Fibroblast of upper back skin (primary cell): Measurements from ENCODE around the gene MDFIC.
A peak's percentile ranks its signal among the peaks of the same experiment; 100 is the strongest.

Experiments used
- DNase-seq: peaks from one replicate; pipeline ENCODE4 v3.0.0-alpha.2; 2013

The MDFIC gene

DNA sequence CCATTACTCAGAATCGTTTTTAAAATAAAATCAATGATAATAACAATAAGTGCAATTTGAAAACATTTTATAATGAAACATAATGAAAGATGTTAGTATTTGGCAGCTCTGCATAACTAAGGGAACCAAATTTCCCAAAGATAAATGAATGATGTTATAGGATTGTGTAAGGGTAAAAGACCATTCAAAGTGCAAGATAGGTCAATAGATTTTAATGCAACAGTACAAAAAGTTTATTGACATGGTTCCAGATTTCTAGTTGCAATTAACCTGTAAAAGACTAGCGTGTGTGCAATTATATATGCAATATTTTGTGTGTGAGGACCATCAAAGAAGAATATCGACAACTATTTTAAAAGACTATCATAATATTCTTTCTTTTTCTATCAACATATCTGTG lies 122.3 kb downstream of the MDFIC start:
- DNase-seq: no peak

DNA sequence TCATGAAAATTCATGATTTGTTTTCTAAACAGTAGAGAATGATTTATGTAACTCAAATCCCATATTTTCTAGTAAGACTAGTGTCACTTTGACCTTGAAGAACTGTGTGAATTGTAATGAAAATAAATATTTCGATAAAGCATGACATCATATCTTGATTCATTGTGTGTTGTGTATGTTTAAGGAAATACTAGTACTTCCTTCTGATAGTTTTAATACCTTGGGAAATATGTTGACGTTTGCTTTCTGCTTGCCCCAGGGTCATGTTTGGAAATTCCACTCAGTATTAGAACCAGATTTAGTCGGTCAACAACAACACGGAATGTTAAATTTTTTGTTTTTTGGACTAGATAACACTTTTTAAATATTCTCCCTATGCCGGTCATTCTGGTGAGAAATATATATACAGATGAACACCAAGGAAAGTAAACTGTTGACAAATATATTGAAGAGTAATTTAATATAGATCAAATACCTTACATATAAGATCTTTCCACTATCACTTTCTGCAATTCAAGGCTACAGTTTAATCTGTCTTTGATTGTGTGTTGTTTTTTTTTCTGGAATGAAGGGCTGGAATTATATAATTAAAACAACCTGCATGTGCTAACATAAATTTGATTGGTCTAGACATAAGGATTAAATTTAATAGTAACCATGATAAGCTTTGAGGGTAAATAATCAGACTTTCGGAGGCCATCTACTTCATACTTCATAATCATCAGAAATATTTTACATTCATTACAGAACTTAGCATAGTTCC lies 126.2 kb downstream of the MDFIC start:
- DNase-seq: no peak

DNA sequence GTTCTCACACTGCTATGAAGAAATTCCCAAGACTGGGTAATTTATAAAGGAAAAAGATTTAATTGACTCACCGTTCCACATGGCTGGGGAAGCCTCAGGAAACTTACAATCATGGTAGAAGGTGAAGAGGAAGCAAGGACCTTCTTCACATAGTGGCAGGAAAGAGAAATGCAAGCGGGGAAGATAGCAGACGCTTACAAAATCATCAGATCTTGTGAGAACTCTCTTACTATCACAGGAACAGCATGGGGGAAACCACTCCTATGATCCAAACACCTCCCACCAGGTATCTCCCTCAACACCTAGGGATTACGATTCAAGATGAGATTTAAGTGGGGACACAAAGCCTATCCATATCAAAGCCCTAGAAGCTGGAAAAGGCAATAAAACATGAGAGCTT lies 130.8 kb downstream of the MDFIC start:
- DNase-seq: no peak

DNA sequence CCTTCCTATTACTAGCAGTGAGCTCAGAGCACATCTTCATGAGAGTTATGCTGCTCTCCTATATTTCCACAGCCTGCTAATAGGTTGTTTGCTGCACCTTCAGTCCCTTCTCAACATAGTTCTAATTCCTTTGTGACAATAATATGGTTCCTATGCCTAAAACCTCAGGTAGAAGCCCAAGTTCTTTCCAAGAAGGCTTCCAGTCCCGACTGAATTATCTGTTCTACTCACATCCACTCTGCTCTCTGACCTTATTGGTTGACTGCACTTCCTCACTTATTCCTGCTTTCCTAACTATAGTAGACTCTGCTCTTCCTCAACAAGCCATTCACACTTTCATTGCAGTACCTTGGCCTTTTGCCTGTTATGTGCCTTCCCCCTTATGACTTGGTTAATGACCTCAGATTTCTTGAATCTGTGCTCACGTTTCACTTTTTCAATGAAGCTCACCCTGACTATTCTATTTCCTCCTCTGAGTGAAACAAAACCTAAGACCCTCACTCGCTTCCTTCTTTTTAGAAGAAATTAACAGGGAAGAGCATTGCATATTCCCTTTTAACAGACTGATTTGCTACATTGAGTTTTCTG lies 132.7 kb downstream of the MDFIC start:
- DNase-seq: no peak

DNA sequence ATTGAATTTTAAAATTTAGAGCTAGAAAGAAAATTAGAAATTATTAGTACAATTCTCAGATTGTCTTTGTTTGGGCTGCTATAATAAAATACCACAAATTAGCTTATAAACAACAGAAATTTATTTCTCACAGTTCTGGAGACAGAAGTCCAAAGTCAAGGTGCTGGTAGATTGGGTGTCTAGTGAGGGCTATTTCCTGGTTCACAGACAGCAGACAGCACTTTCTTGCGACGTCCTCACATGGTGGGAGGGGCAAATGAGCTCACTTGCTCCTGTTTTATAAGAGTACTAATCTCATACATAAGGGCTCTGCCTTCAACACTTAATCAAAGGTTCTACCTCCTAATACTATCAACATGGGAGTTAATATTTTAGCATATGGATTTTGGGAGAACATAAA lies 134.1 kb downstream of the MDFIC start:
- DNase-seq: no peak

DNA sequence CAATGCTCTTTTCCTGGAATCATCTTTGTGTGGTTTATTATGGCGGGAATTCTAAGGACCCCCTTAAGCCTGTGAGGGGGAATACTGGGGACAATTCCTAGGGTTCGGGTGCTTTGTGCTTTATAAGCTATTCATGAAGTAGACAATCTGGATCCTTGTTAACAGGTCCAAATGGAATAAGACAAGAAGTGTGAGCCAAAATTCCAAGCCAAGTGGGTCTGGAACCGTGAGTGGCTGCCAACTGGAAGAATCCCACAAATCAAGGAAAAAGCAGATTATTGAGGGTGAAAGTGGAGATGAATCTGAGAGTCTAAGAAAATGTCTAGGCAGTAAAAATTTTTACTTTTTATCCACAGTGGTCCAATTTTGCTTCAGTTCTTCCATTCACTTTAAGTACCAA lies 136.8 kb downstream of the MDFIC start:
- DNase-seq: no peak

DNA sequence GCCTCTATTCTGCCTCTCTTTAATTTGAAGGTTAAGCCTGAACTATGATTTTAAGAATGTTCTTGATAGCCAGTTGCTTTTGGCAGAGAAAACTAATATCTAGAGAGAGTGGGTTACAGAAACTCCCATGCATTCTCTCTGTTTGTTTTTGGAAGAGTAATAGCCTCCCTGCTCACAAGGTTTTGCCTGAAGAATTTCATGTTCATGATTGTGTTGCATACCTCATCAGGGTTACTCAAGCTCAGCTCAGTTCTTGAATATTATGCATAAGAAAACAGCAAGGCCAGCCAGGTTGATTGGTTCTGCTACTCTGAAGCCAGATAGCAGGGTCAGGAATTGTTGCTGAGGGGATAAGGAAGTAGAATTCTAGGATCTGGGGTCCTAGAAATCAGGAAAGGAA lies 137.4 kb downstream of the MDFIC start:
- DNase-seq: no peak

DNA sequence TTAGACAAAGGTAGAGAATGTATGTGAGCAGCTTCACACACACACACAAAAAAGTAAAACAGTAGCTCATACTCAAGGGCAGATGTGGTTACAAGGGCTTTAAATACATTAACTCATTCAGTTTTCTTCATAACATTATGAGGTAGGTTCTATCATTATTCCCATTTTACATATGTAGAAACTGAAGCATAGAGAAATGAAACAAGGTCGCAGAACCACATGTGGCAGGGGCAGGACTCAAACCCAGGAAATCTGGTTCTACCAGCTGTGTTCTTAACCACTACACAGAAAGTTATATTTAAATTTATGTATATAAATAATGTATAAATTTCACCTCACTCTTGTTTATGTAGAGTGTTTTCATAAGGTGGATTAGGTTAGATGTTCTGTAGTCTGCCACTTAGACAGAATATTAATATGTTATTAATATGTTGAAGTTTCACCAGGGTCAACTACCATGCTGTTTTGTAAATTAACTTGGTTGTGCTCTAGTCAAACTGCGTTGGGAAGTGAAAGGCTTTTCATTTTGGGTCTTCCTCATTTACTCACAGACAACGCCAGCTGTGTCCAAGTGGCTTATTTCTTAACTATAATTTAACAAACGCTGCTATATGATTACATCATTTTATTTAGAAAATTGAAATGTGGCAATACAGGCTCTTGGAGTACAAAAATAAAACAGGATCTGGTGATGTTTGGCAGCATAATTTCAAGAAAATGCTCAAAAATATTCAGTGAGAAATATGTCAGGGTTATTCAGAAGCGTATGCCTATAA lies 138.4 kb downstream of the MDFIC start:
- no peak for DNase-seq

DNA sequence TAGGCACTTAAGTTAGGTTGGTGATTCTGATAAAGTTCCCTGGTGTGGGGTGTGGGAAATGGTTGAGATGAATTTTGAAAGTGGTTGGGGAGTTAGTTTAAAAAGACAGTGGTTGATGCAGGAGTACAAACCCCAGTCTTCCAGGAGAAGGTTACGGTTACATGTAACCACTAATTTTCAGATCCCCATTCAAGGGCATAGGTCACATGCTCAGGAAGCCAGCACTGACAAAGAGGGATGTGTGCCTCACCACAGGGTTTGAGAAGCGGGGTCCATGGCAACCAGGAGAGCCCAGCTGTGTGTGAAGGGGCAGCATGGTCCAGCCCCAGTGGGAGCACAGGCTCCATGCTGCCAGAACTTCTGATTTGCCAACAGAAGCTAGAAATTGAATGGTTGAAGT lies 144.2 kb downstream of the MDFIC start:
- no peak for DNase-seq

DNA sequence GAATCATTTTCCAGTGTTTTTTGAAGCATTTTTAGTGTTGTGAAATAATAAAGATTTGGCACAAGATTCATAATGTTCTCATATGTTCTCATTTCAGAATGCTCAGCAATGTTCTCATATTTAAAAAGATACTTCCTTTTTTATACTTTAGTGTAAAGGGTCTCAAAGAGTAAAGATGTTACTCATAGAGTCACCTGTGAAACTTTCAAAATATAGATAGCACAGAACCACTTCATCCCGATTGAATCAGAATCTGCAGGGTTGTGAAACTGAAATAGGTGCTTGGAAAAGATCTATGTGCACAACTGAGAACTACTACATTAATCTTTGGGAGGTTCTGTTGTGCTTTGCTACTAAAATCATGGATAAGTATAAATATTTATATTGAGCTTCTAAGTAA lies 144.7 kb downstream of the MDFIC start:
- DNase-seq: no peak

DNA sequence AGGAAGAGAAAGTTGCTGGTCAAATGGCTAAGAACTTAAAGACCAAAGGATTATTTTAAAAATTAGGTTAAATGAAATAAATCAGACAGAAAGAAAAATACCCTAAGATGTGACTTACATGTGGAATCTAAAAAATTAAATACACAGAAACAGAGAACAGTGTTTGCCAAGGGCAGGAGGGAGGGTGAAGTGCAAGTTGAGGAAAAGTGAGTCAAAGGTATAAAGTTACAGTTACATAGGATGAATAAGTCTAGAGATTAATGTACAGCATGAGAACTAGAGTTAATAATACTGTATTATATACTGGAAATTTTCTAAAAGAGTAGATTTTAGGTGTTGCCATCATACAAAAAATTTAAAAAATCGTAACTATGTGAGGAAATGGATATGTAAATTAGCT lies 146.3 kb downstream of the MDFIC start:
- peak; percentile 26 for DNase-seq
